Naive B cell (primary cell): Measurements from ENCODE around the gene RNF214. TPM values are rescaled to one million over a fixed set of nuclear protein-coding genes. Genes with fewer than 3 reads are reported as not detected.
A peak's percentile ranks its signal among the peaks of the same experiment; 100 is the strongest.
"Not testable (repeated sequence)": the region's sequence is repeated elsewhere in the genome, so short reads cannot be mapped to it uniquely, and the experiment has no call there.

Experiments
- ATAC-seq, 2 donors: fragments of 150-1000 bp; cut with Tn5 transposase; 2 replicates each; pipeline ENCODE4 v1.10.0; 2021; ENCODE audit warnings: low read depth in 2 of 2, mild to moderate bottlenecking in 2 of 2, moderate library complexity in 2 of 2
- DNase-seq: peaks from one replicate; pipeline ENCODE4 v3.0.0; 2022
- H3K27ac Mint-ChIP-seq, 6 donors: one replicate each; pipeline ENCODE4 v1.8.0; 2020 to 2022; ENCODE audit warnings: mild to moderate bottlenecking in 6 of 6, mixed read lengths in 6 of 6, moderate library complexity in 5 of 6, inconsistent platforms in 2 of 6
- H3K27me3 Mint-ChIP-seq, 3 donors: one replicate each; pipeline ENCODE4 v1.8.0; 2021 to 2022; ENCODE audit warnings: mixed read lengths in 3 of 3, mild to moderate bottlenecking in 1 of 3
- H3K36me3 Mint-ChIP-seq, 2 donors: one replicate each; pipeline ENCODE4 v1.8.0; 2020 to 2022; ENCODE audit warnings: mixed read lengths in 2 of 2, inconsistent platforms in 1 of 2, mild to moderate bottlenecking in 1 of 2
- H3K4me1 Mint-ChIP-seq, 3 donors: one replicate each; pipeline ENCODE4 v1.8.0; 2020 to 2022; ENCODE audit warnings: mixed read lengths in 3 of 3, inconsistent platforms in 1 of 3, mild to moderate bottlenecking in 1 of 3, moderate library complexity in 1 of 3
- H3K4me3 Mint-ChIP-seq, 8 donors: one replicate each; pipeline ENCODE4 v1.8.0; 2020 to 2022; ENCODE audit warnings: mild to moderate bottlenecking in 8 of 8, mixed read lengths in 8 of 8, moderate library complexity in 8 of 8, inconsistent platforms in 2 of 8
- H3K9me3 Mint-ChIP-seq, 7 donors: one replicate each; pipeline ENCODE4 v1.8.0; 2020 to 2022; ENCODE audit warnings: mixed read lengths in 7 of 7, mild to moderate bottlenecking in 5 of 7, inconsistent platforms in 2 of 7, moderate library complexity in 1 of 7
- polyA plus RNA-seq, 6 donors: library from polyadenylated mRNA; unstranded; fragments of 300-500 nt; fragmentation: Illumina TruSeq; gene quantifications; one replicate each; pipeline ENCODE4 v1.2.3, GENCODE V29; 2021; ENCODE audit warnings: low read depth in 6 of 6

The RNF214 gene
- polyA plus RNA-seq, 6 donors from 2014 or later = 1.4 to 15.5 (median 13.4) TPM

GRCh38 chr11:117239295-117239694 is 6.8 kb downstream of the RNF214 start:
- peaks cover 10 to 14% of the 10 kb centered on the region in 2 donors for H3K36me3 Mint-ChIP-seq
- H3K4me3 Mint-ChIP-seq = no peak overlapping the region
- H3K4me1 Mint-ChIP-seq = peaks cover 0 to 2% (median 2%) of the 10 kb centered on the region in 3 donors
- no peak for DNase-seq
- ATAC-seq = no peak
- no peak overlapping the region for H3K27ac Mint-ChIP-seq
- no peaks in the 10 kb centered on the region for H3K9me3 Mint-ChIP-seq
- no peaks in the 10 kb centered on the region for H3K27me3 Mint-ChIP-seq

GRCh38 chr11:117248341-117248740 is 15.9 kb downstream of the RNF214 start:
- H3K4me1 Mint-ChIP-seq = peaks cover 0 to 3% (median 0%) of the 10 kb centered on the region in 3 donors
- no peaks in the 10 kb centered on the region for H3K27me3 Mint-ChIP-seq
- DNase-seq (no peak), ATAC-seq (no peak)
- peaks cover 28 to 32% of the 10 kb centered on the region in 2 donors for H3K36me3 Mint-ChIP-seq
- H3K9me3 Mint-ChIP-seq = no peaks in the 10 kb centered on the region
- H3K27ac Mint-ChIP-seq = no peak overlapping the region
- no peak overlapping the region for H3K4me3 Mint-ChIP-seq

GRCh38 chr11:117249571-117249970 is 17.1 kb downstream of the RNF214 start:
- Mint-ChIP-seq H3K4me1 (peaks cover 0 to 3% (median 0%) of the 10 kb centered on the region in 3 donors), H3K9me3 (no peaks in the 10 kb centered on the region), H3K36me3 (peaks cover 25 to 28% of the 10 kb centered on the region in 2 donors), H3K27me3 (no peaks in the 10 kb centered on the region), H3K4me3 (no peak overlapping the region), H3K27ac (no peak overlapping the region)
- DNase-seq (no peak), ATAC-seq (no peak)

GRCh38 chr11:117251506-117251905 is 19.0 kb downstream of the RNF214 start:
- H3K36me3 Mint-ChIP-seq = peaks cover 32 to 40% of the 10 kb centered on the region in 2 donors
- ATAC-seq = no peak
- H3K4me3 Mint-ChIP-seq = no peak overlapping the region
- DNase-seq = no peak
- H3K4me1 Mint-ChIP-seq = peaks cover 0 to 7% (median 0%) of the 10 kb centered on the region in 3 donors
- H3K9me3 Mint-ChIP-seq = no peaks in the 10 kb centered on the region
- H3K27me3 Mint-ChIP-seq = no peaks in the 10 kb centered on the region
- H3K27ac Mint-ChIP-seq = no peak overlapping the region

GRCh38 chr11:117255966-117256365 is 23.5 kb downstream of the RNF214 start:
- Mint-ChIP-seq H3K4me1 (peaks cover 0 to 7% (median 0%) of the 10 kb centered on the region in 3 donors), H3K4me3 (no peak overlapping the region), H3K9me3 (no peaks in the 10 kb centered on the region), H3K27ac (no peak overlapping the region), H3K27me3 (no peaks in the 10 kb centered on the region), H3K36me3 (peaks cover 19 to 25% of the 10 kb centered on the region in 2 donors)
- no peak for ATAC-seq
- no peak for DNase-seq

- H3K27ac Mint-ChIP-seq = no peak overlapping the region
- peaks cover 19 to 21% of the 10 kb centered on the region in 2 donors for H3K36me3 Mint-ChIP-seq
Observed at GRCh38 chr11:117256573-117256972, 24.1 kb downstream of the RNF214 start.

GRCh38 chr11:117258576-117258975 is 26.1 kb downstream of the RNF214 start:
- no peaks in the 10 kb centered on the region for H3K27me3 Mint-ChIP-seq
- no peak overlapping the region for H3K4me3 Mint-ChIP-seq
- no peaks in the 10 kb centered on the region for H3K9me3 Mint-ChIP-seq
- ATAC-seq (no peak), DNase-seq (no peak)
- H3K27ac Mint-ChIP-seq = no peak overlapping the region
- peaks cover 15 to 19% of the 10 kb centered on the region in 2 donors for H3K36me3 Mint-ChIP-seq
- peaks cover 0 to 3% (median 0%) of the 10 kb centered on the region in 3 donors for H3K4me1 Mint-ChIP-seq

More at GRCh38 chr11:117256573-117256972, 24.1 kb downstream of the RNF214 start:
- no peaks in the 10 kb centered on the region for H3K9me3 Mint-ChIP-seq
- H3K27me3 Mint-ChIP-seq = no peaks in the 10 kb centered on the region
- DNase-seq (no peak), ATAC-seq (no peak)
- H3K4me1 Mint-ChIP-seq = peaks cover 0 to 4% (median 0%) of the 10 kb centered on the region in 3 donors
- no peak overlapping the region for H3K4me3 Mint-ChIP-seq

GRCh38 chr11:117259417-117259816 is 26.9 kb downstream of the RNF214 start:
- ATAC-seq = no peak
- Mint-ChIP-seq H3K27ac (no peak overlapping the region), H3K9me3 (no peaks in the 10 kb centered on the region), H3K4me1 (peaks cover 0 to 3% (median 0%) of the 10 kb centered on the region in 3 donors), H3K27me3 (no peaks in the 10 kb centered on the region), H3K36me3 (peaks cover 15 to 20% of the 10 kb centered on the region in 2 donors), H3K4me3 (no peak overlapping the region)
- no peak for DNase-seq

- not testable (repeated sequence) for H3K27me3 Mint-ChIP-seq, ATAC-seq, H3K4me1 Mint-ChIP-seq, DNase-seq, H3K9me3 Mint-ChIP-seq, H3K4me3 Mint-ChIP-seq, H3K27ac Mint-ChIP-seq
- peaks cover 0 to 33% of the 10 kb centered on the region in 2 donors for H3K36me3 Mint-ChIP-seq
Observed at GRCh38 chr11:117264624-117265323, 32.3 kb downstream of the RNF214 start.

- no peak overlapping the region for H3K4me3 Mint-ChIP-seq
- no peaks in the 10 kb centered on the region for H3K27me3 Mint-ChIP-seq
- ATAC-seq (no peak), DNase-seq (no peak)
- H3K9me3 Mint-ChIP-seq = no peaks in the 10 kb centered on the region
- H3K4me1 Mint-ChIP-seq = no peaks in the 10 kb centered on the region
- peaks cover 0 to 32% of the 10 kb centered on the region in 2 donors for H3K36me3 Mint-ChIP-seq
- no peak overlapping the region for H3K27ac Mint-ChIP-seq
Observed at GRCh38 chr11:117265745-117266144, 33.3 kb downstream of the RNF214 start.

GRCh38 chr11:117269856-117270255 is 37.4 kb downstream of the RNF214 start:
- Mint-ChIP-seq H3K4me1 (peaks cover 0 to 5% (median 0%) of the 10 kb centered on the region in 3 donors), H3K27me3 (no peaks in the 10 kb centered on the region), H3K27ac (no peak overlapping the region), H3K36me3 (peaks cover 9 to 39% of the 10 kb centered on the region in 2 donors), H3K4me3 (no peak overlapping the region), H3K9me3 (no peaks in the 10 kb centered on the region)
- ATAC-seq (no peak), DNase-seq (no peak)

GRCh38 chr11:117271208-117271607 is 38.7 kb downstream of the RNF214 start:
- H3K9me3 Mint-ChIP-seq = no peaks in the 10 kb centered on the region
- peaks cover 19 to 42% of the 10 kb centered on the region in 2 donors for H3K36me3 Mint-ChIP-seq
- peak overlapping the region in 2 of 6 donors; percentile 80 to 85 for H3K27ac Mint-ChIP-seq
- H3K4me1 Mint-ChIP-seq = peaks cover 7 to 9% (median 9%) of the 10 kb centered on the region in 3 donors
- H3K4me3 Mint-ChIP-seq = no peak overlapping the region
- H3K27me3 Mint-ChIP-seq = no peaks in the 10 kb centered on the region
- no peak for ATAC-seq
- no peak for DNase-seq

GRCh38 chr11:117272175-117272574 is 39.7 kb downstream of the RNF214 start:
- not testable (repeated sequence) for ATAC-seq, H3K4me1 Mint-ChIP-seq, DNase-seq, H3K9me3 Mint-ChIP-seq, H3K27me3 Mint-ChIP-seq, H3K4me3 Mint-ChIP-seq, H3K27ac Mint-ChIP-seq
- peaks cover 19 to 33% of the 10 kb centered on the region in 2 donors for H3K36me3 Mint-ChIP-seq

GRCh38 chr11:117273550-117274289 is 41.2 kb downstream of the RNF214 start:
- H3K36me3 Mint-ChIP-seq = peaks cover 19 to 29% of the 10 kb centered on the region in 2 donors
- DNase-seq = no peak
- H3K9me3 Mint-ChIP-seq = no peaks in the 10 kb centered on the region
- peaks cover 7 to 9% (median 9%) of the 10 kb centered on the region in 3 donors for H3K4me1 Mint-ChIP-seq
- ATAC-seq = no peak
- no peaks in the 10 kb centered on the region for H3K27me3 Mint-ChIP-seq
- peak overlapping the region in 1 of 8 donors; percentile 16 for H3K4me3 Mint-ChIP-seq
- no peak overlapping the region for H3K27ac Mint-ChIP-seq
